ENCODE results near the gene EML3.
"Not testable (repeated sequence)": the region's sequence is repeated elsewhere in the genome, so short reads cannot be mapped to it uniquely, and the experiment has no call there.

EML3 gene

DNA sequence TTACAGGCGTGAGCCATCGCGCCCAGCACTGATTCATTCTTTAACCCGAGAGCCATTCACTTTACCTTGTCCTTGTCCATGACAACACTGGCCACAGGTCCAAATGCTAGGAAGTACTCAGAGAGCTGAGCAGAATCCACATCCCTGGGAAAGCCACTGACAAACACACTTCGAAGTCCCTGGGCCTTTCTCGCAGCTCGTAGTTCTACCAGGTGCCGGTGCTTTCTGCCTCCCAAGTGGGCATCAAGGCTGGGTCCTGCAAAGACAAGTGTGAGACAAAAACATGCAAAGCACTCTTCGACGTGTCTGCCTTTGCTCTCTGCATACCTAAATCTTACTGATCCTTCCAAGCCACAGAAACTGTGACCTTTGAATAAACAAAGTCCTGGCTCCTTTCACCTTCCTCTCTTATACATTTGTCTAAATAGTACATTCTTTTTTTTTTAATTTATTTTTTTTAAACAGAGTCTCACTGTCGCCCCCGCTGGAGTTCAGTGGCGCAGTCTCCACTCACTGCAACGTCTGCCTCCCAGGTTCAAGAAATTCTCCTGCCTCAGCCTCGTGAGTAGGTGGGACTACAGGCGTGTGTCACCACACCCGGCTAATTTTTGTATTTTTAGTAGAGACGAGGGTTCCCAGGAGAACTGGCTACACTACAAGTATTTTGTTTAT lies 23.5 kb downstream of the EML3 start:
- no peaks in the 10 kb centered on the region for H3K27me3 ChIP-seq
- H3K4me3 ChIP-seq (ENCODE audit: low read depth, low read length): no peak overlapping the region
- peaks cover 6% of the 10 kb centered on the region; the same call in 1 of the 2 replicates for H3K4me1 ChIP-seq
- DNase-seq: no peak
- TF ChIP-seq, protein P1, sequence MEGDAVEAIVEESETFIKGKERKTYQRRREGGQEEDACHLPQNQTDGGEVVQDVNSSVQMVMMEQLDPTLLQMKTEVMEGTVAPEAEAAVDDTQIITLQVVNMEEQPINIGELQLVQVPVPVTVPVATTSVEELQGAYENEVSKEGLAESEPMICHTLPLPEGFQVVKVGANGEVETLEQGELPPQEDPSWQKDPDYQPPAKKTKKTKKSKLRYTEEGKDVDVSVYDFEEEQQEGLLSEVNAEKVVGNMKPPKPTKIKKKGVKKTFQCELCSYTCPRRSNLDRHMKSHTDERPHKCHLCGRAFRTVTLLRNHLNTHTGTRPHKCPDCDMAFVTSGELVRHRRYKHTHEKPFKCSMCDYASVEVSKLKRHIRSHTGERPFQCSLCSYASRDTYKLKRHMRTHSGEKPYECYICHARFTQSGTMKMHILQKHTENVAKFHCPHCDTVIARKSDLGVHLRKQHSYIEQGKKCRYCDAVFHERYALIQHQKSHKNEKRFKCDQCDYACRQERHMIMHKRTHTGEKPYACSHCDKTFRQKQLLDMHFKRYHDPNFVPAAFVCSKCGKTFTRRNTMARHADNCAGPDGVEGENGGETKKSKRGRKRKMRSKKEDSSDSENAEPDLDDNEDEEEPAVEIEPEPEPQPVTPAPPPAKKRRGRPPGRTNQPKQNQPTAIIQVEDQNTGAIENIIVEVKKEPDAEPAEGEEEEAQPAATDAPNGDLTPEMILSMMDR (IDR thresholded peaks at IDR 0.05; ENCODE audit: low read depth, low read length): no peak
- H3K36me3 ChIP-seq: peaks cover 19% of the 10 kb centered on the region
- no peaks in the 10 kb centered on the region for H3K9me3 ChIP-seq

DNA sequence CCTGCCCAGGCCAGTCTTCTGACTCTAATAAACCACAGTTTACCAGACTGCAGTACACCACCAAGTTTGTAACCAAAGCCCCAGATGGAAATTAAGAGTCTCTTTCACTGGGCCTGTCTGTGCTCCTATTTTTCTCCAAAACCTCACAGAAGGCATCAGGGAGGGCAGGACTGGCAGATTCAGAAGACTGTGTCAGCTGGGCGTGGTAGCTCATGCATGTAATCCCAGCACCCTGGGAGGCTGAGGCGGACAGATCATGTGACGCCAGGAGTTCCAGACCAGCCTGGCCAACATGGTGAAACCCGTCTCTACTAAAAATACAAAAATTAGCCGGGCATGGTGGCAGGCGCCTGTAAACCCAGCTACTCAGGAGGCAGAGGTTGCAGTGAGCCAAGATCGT lies 27.2 kb downstream of the EML3 start:
- not testable (repeated sequence) for H3K27me3 ChIP-seq; H3K4me3 ChIP-seq (ENCODE audit: low read depth, low read length); H3K4me1 ChIP-seq; H3K9me3 ChIP-seq; DNase-seq
- peaks cover 16% of the 10 kb centered on the region for H3K36me3 ChIP-seq

DNA sequence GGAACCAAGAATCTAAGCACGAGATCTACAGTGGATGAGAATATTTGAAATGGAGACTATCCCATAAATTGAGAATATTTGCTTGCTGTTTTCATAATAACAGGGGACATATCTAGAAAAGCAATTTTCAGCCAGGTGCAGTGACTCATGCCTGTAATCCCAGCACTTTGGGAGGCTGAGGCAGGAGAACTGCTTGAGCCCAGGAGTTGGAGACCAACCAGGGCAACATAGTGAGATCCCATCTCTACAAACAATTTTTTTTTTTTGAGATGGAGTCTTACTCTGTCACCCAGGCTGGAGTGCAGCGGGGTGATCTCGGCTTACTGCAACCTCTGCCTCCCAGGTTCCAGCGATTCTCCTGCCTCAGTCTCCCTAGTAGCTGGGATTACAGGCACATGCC lies 30.8 kb downstream of the EML3 start:
- H3K4me3 ChIP-seq (ENCODE audit: low read depth, low read length); H3K9me3 ChIP-seq; H3K36me3 ChIP-seq; H3K4me1 ChIP-seq; H3K27me3 ChIP-seq; DNase-seq: not testable (repeated sequence)

DNA sequence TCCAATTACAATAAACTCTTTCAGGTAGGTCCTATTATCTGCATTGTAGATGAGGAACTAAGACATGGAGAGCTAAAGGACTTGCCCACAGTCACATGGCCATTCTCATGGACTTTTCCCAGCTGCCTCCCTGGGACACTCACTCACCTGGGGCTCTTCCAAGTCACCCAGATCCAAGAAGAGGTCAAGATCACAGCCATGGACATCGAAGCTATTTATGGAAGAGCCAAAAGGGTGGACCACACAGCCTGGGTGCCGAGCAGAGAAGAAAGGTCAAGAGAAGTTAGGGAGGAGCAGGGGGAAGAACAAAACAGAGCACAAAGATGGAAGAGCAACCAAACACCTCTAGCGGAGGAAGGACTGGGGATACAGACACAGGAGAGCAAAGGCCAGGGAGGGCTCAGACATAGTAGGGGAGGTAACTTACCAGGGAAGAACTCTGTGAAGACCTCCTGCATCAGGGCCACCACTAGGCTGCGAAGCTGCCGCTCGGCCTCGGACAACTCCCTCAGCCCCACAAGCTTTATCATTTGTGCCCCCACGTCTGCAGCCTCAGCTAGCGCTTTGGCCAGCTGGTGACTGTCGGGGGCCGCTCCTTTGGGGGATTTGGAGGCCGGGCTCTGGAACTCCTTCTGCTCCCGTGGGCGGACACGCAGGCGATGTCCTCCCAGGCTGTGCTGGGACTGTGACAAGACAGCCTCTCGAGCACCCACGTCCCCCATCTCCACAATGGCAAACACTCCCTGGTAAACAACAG lies 31.4 kb downstream of the EML3 start:
- Histone ChIP-seq H3K4me3 (ENCODE audit: low read depth, low read length) (no peak overlapping the region), H3K27me3 (no peaks in the 10 kb centered on the region), H3K9me3 (no peaks in the 10 kb centered on the region), H3K4me1 (no peaks in the 10 kb centered on the region), H3K36me3 (peaks cover 3% of the 10 kb centered on the region)
- DNase-seq: no peak
- TF ChIP-seq, protein P1 (IDR thresholded peaks at IDR 0.05; ENCODE audit: low read depth, low read length): no peak

DNA sequence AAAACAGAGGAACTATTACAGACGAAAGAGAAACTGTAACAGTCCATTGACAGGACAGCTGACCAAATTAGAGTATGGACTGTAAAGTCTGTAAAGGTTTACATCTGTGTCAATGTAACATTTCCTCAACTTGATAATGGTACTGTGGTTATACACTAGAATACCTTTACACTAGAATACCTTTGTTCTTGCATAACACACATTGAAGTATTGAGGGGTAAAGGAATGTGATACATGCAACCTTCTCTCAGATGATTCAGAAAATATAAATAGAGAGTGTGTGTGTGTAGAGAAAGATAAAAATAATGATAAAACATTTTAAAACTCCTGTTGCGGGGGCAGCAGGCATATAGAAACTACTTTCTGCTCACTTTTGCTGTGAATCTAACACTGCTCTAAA lies 33.3 kb downstream of the EML3 start:
- H3K4me1 ChIP-seq: no peaks in the 10 kb centered on the region
- no peaks in the 10 kb centered on the region for H3K9me3 ChIP-seq
- H3K27me3 ChIP-seq: no peaks in the 10 kb centered on the region
- H3K36me3 ChIP-seq: peaks cover 3% of the 10 kb centered on the region; the same call in 1 of the 2 replicates
- H3K4me3 ChIP-seq (ENCODE audit: low read depth, low read length): no peak overlapping the region
- TF ChIP-seq, protein P1 (IDR thresholded peaks at IDR 0.05; ENCODE audit: low read depth, low read length): no peak
- DNase-seq: no peak

DNA sequence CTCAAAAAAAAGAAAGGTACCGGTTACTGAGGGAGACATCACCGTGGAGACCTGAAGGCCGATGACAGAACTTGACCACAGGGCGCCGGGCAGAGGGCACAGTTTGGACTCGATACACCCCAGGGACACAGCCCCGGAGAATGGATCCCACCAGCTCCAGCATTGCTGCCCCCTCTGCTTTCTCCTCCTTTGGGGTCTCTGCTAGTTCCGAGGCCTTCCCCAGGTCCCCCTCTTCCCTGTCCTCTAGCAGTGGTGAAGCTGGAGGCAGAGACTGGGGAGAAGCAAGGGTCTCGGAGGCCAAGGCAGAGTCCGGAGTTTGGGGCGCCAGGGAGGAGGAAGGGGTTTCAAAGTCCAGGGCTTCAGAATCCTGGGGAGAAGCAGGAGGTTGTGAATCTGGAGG lies 34.0 kb downstream of the EML3 start:
- Histone ChIP-seq H3K36me3 (peaks cover under 1% of the 10 kb centered on the region; the same call in 1 of the 2 replicates), H3K9me3 (no peaks in the 10 kb centered on the region), H3K4me3 (ENCODE audit: low read depth, low read length) (no peak overlapping the region), H3K27me3 (no peaks in the 10 kb centered on the region), H3K4me1 (no peaks in the 10 kb centered on the region)
- TF ChIP-seq, protein P1 (IDR thresholded peaks at IDR 0.05; ENCODE audit: low read depth, low read length): no peak
- DNase-seq: no peak

DNA sequence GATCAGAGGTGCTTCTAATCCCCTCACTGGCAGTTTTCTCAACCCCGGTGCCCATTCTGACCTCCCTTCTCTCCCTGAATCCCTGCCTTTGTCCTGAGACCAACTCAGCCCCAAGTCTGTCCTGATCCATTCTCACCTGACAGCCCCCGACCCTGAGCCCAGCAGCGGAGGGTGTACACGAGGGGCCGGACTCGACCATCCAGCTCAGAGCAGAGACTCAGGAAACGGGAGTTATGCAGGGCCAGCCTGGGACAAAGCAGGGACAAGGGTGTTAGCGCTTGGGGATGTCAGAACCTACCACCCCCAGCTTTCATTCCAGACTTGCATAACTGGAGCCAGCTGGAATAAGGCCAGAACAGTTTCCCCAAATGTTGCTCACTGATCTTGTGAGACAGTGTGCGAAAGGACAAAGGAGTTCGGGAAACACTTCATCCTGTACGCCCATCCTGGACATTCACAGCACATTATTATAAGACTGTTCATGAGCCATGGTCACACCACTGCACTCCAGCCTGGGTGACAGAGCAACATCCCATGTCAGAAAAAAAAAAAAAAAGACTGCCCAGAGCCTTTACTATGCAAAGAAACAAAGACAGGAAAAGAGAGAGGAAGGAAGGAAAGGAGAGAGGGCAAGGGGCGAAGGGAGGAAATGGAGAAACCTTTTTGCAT lies 35.4 kb downstream of the EML3 start:
- no peaks in the 10 kb centered on the region for H3K4me1 ChIP-seq
- H3K27me3 ChIP-seq: no peaks in the 10 kb centered on the region
- TF ChIP-seq, protein P1 (IDR thresholded peaks at IDR 0.05; ENCODE audit: low read depth, low read length): no peak
- no peak for DNase-seq
- H3K4me3 ChIP-seq (ENCODE audit: low read depth, low read length): no peak overlapping the region
- no peaks in the 10 kb centered on the region for H3K9me3 ChIP-seq
- H3K36me3 ChIP-seq: peaks cover 9% of the 10 kb centered on the region

Measured in BE2C (cell line).